Neural crest cell (in vitro differentiated cells): ENCODE results near the gene JRKL. TPM values are rescaled to one million over a fixed set of nuclear protein-coding genes. Genes with fewer than 3 reads are reported as not detected.

Source experiments
- DNase-seq: peaks from one replicate; pipeline ENCODE4 v3.0.0; 2021; ENCODE audit warnings: low read depth, mixed read lengths, low spot score
- H3K27ac Mint-ChIP-seq: one replicate; pipeline ENCODE4 v1.8.0; 2021; ENCODE audit warnings: mild to moderate bottlenecking, mixed read lengths; ENCODE audit not compliant: unreplicated experiment
- H3K27me3 Mint-ChIP-seq: 2 replicates; pipeline ENCODE4 v1.8.0; 2021; ENCODE audit warnings: low read depth, mild to moderate bottlenecking, mixed read lengths
- H3K36me3 Mint-ChIP-seq: 2 replicates; pipeline ENCODE4 v1.8.0; 2021; ENCODE audit warnings: low read depth, mild to moderate bottlenecking, mixed read lengths
- H3K4me1 Mint-ChIP-seq: 2 replicates; pipeline ENCODE4 v1.8.0; 2021; ENCODE audit warnings: mixed read lengths
- H3K4me3 Mint-ChIP-seq: one replicate; pipeline ENCODE4 v1.8.0; 2021; ENCODE audit warnings: mild to moderate bottlenecking, mixed read lengths
- H3K9me3 Mint-ChIP-seq: 2 replicates; pipeline ENCODE4 v1.8.0; 2021; ENCODE audit warnings: mixed read lengths
- total RNA-seq: library from RNA; stranded (reverse); gene quantifications from 2 replicates; pipeline ENCODE4 v1.2.1, GENCODE V29; 2021
- TF ChIP-seq, protein P1 (sequence below): fragments of 200-600 bp; sonication (generic); conservative IDR thresholded peaks from 2 replicates; pipeline ENCODE4 v1.5.0; 2021; ENCODE audit warnings: antibody characterized with exemption, mild to moderate bottlenecking

JRKL gene
- total RNA-seq, 1 donor from 2014 or later = 8.2 TPM

- H3K27ac Mint-ChIP-seq = no peak overlapping the region
- H3K9me3 Mint-ChIP-seq = no peaks in the 10 kb centered on the region
- peak overlapping the region; percentile 17 for H3K4me3 Mint-ChIP-seq
- H3K27me3 Mint-ChIP-seq = no peaks in the 10 kb centered on the region
- H3K4me1 Mint-ChIP-seq = peaks cover 28% of the 10 kb centered on the region
- DNase-seq = no peak
- peaks cover 16% of the 10 kb centered on the region for H3K36me3 Mint-ChIP-seq
- TF ChIP-seq, protein P1, sequence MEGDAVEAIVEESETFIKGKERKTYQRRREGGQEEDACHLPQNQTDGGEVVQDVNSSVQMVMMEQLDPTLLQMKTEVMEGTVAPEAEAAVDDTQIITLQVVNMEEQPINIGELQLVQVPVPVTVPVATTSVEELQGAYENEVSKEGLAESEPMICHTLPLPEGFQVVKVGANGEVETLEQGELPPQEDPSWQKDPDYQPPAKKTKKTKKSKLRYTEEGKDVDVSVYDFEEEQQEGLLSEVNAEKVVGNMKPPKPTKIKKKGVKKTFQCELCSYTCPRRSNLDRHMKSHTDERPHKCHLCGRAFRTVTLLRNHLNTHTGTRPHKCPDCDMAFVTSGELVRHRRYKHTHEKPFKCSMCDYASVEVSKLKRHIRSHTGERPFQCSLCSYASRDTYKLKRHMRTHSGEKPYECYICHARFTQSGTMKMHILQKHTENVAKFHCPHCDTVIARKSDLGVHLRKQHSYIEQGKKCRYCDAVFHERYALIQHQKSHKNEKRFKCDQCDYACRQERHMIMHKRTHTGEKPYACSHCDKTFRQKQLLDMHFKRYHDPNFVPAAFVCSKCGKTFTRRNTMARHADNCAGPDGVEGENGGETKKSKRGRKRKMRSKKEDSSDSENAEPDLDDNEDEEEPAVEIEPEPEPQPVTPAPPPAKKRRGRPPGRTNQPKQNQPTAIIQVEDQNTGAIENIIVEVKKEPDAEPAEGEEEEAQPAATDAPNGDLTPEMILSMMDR = no peak
Measured at GRCh38 chr11:96385187-96385586, 4.6 kb upstream of the JRKL start.

- Mint-ChIP-seq H3K9me3 (peaks cover 3% of the 10 kb centered on the region), H3K4me3 (peak overlapping the region; percentile 98)
Measured at GRCh38 chr11:96388891-96389719, 708 bp upstream of the JRKL start.

GRCh38 chr11:96390488-96390792, 627 bp downstream of the JRKL start:
- Mint-ChIP-seq H3K4me1 (peaks cover 37% of the 10 kb centered on the region), H3K36me3 (peaks cover 15% of the 10 kb centered on the region), H3K27ac (peak overlapping the region; percentile 95), H3K9me3 (peaks cover 3% of the 10 kb centered on the region), H3K27me3 (no peaks in the 10 kb centered on the region), H3K4me3 (peak overlapping the region; percentile 98)
- DNase-seq = no peak
- TF ChIP-seq, protein P1 = no peak

More at GRCh38 chr11:96388891-96389719, 708 bp upstream of the JRKL start:
- Mint-ChIP-seq H3K27me3 (no peaks in the 10 kb centered on the region), H3K4me1 (peaks cover 39% of the 10 kb centered on the region), H3K27ac (peak overlapping the region; percentile 97), H3K36me3 (peaks cover 19% of the 10 kb centered on the region)
- DNase-seq = no peak
- TF ChIP-seq, protein P1 = no peak

DNA sequence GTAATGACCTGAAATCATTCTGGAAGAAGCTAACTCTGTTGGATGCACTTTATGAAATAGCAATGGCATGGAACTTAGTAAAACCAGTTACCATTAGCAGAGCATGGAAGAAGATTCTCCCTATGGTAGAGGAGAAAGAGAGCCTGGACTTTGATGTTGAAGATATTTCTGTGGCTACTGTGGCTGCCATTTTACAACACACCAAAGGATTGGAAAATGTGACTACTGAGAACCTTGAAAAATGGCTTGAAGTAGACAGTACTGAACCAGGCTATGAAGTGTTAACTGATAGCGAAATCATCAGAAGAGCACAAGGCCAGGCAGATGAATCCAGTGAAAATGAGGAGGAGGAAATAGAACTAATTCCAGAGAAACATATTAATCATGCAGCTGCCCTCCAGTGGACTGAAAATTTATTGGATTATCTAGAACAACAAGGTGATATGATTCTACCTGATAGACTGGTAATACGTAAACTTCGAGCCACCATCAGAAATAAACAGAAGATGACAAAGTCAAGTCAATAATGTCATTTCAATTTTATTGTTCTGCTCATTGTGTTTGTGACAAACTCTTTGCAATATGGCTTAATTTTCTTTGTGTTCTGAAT, 2.0 kb downstream of the JRKL start:
- H3K27me3 Mint-ChIP-seq = no peaks in the 10 kb centered on the region
- H3K27ac Mint-ChIP-seq = no peak overlapping the region
- peaks cover 3% of the 10 kb centered on the region for H3K9me3 Mint-ChIP-seq
- peaks cover 37% of the 10 kb centered on the region for H3K4me1 Mint-ChIP-seq
- H3K4me3 Mint-ChIP-seq = peak overlapping the region; percentile 98
- no peak for DNase-seq
- TF ChIP-seq, protein P1 = no peak
- peaks cover 15% of the 10 kb centered on the region for H3K36me3 Mint-ChIP-seq

DNA sequence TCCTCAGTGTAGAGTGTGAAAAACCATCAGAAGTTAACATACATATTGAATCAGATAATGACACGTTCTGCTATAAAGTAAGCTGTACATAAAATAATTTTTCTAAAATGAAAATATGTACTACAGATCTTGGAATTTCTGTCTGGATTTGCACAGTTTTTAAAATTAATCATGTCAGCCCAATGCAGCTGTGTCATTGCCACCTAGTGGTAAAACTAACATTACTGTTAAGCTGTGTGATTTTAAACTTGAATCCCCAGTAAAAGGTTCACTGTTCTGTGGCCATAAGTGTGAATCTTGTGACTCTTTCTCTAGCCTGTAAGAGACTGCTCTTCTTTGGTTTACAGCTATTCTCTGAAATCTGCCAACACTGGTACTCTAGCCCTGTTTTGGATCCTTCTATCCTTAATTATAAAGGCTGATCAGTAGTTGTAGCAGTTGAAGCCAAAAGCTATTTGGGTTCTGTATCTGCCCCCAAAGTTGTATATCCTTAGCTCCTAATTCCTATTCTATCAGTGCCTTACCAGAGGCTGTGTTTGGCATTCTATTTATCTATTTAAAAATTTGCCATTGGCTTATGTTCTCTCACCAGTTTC, 4.0 kb downstream of the JRKL start:
- TF ChIP-seq, protein P1 = peak; percentile 85
- H3K9me3 Mint-ChIP-seq = peaks cover 6% of the 10 kb centered on the region

More for the DNA sequence above, 4.0 kb downstream of the JRKL start:
- H3K4me1 Mint-ChIP-seq = peaks cover 17% of the 10 kb centered on the region
- H3K36me3 Mint-ChIP-seq = peaks cover 15% of the 10 kb centered on the region
- peak overlapping the region; percentile 49 for H3K4me3 Mint-ChIP-seq
- no peak overlapping the region for H3K27ac Mint-ChIP-seq
- DNase-seq = no peak
- H3K27me3 Mint-ChIP-seq = no peaks in the 10 kb centered on the region
